Measurements from ENCODE around the gene MAFF. TPM values are rescaled to one million over a fixed set of nuclear protein-coding genes. Genes with fewer than 3 reads are reported as not detected.
A peak's percentile ranks its signal among the peaks of the same experiment; 100 is the strongest.

Gene MAFF
- total RNA-seq, 5 donors from 2014 or later (not counting 1 experiment from before 2014, with no cell fraction given) = 6.5 to 49.9 (median 9.6) TPM

DNA sequence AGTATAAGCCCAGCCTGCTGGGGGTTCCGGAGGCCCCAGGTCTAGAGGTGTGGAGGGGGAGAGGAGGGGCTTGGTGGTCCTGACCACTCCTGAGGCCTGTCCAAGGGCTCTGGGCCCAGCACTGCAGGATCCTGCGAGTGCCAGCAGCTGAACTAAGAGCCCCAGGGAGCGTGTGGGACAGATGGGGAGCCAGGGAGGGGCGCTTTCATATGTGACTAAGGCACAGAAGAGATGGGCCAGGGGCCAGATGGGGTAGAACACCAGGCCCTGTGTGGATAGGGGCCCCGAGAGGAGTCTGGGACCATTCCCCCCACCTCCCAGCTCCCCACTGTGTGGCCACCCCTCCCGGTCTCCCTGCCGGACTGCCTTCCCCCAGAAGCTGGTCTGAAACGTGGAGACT is 18.4 kb downstream of the MAFF start:
- ChIA-PET CTCF (no interaction called here), POLR2A (no interaction called here)

DNA sequence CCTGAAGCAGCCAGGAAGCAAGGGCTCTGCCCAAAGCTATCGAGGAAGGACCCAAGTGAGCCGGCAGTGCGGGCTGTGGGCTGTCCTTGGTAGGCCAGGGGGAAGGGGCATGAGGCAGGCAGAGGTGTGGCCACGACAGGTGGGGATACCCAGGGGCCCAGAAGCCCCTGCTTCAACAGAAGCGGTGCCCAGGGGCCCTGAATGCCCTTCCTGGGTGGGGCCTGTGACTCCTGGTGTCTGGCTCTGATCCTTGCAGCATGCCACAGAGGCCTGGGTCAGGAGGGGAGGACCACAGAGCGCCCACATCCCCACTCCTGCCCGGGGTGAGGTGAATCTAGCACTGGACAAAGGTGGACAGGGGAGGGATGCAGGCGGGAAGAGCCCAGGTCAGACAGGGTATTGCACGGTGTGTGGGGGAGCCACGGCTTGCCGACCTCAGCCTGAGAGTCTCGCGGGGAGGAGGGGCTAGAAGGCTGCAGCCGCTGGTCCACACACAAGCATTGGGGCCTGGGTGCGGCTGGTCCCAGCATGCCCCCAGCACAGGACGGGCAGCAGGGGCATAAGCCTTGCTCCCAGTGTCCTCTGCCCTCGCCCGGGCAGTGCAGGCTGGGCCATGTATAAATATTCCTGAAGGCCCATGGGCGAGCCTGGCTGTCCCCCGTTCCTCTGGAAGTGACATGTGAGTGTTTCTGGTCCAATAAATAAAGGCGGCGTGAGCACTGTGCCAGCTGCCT is 19.0 kb downstream of the MAFF start:
- H3K4me3 Mint-ChIP-seq = no peak overlapping the region
- H3K9me3 ChIP-seq = no peaks in the 10 kb centered on the region
- no peak for DNase-seq
- WGBS (ENCODE audit: insufficient coverage) = 86% methylated on average over 19 of the region's 22 CpGs
- H3K36me3 Mint-ChIP-seq = peaks cover 13% of the 10 kb centered on the region
- H3K36me3 ChIP-seq (ENCODE audit: control insufficient read depth in 2 of 2, extremely low read depth in 1 of 2, insufficient read depth in 1 of 2, low read length in 1 of 2) = peaks cover 9 to 16% of the 10 kb centered on the region in 2 donors
- ChIA-PET CTCF (no interaction called here), POLR2A (no interaction called here)
- H3K9me3 Mint-ChIP-seq = no peaks in the 10 kb centered on the region
- no peaks in the 10 kb centered on the region for H3K27me3 ChIP-seq (replicated peaks in 1 of 2; ENCODE audit: control insufficient read depth in 2 of 2, extremely low read depth in 1 of 2, insufficient read depth in 2 of 2, low read length in 1 of 2)
- no peaks in the 10 kb centered on the region for H3K27me3 Mint-ChIP-seq
- H3K4me1 ChIP-seq (ENCODE audit: control insufficient read depth in 1 of 2, extremely low read depth in 1 of 2, insufficient read depth in 2 of 2, low read length in 2 of 2) = peaks cover 0 to 32% of the 10 kb centered on the region in 2 experiments
- H3K27ac Mint-ChIP-seq = peak overlapping the region in 1 of 2 donors; percentile 28
- ATAC-seq (replicated peaks in 1 of 4) = peak in 2 of 4 experiments; percentile 6 to 8
- H3K4me3 ChIP-seq (ENCODE audit: control insufficient read depth in 1 of 2, extremely low read depth in 1 of 2, low read length in 1 of 2) = no peak overlapping the region
- no peak overlapping the region for H3K27ac ChIP-seq (ENCODE audit: low read length)
- peaks cover 6 to 23% (median 18%) of the 10 kb centered on the region in 3 donors for H3K4me1 Mint-ChIP-seq

More for the DNA sequence above, 18.4 kb downstream of the MAFF start:
- peaks cover 9% of the 10 kb centered on the region for H3K36me3 Mint-ChIP-seq
- peak overlapping the region in 1 of 2 donors; percentile 48 for H3K27ac Mint-ChIP-seq
- peaks cover 10 to 24% (median 18%) of the 10 kb centered on the region in 3 donors for H3K4me1 Mint-ChIP-seq
- Histone ChIP-seq H3K4me3 (ENCODE audit: control insufficient read depth in 1 of 2, extremely low read depth in 1 of 2, low read length in 1 of 2) (no peak overlapping the region), H3K27ac (ENCODE audit: low read length) (no peak overlapping the region), H3K9me3 (no peaks in the 10 kb centered on the region), H3K36me3 (ENCODE audit: control insufficient read depth in 2 of 2, extremely low read depth in 1 of 2, insufficient read depth in 1 of 2, low read length in 1 of 2) (peaks cover 6 to 11% of the 10 kb centered on the region in 2 donors), H3K4me1 (ENCODE audit: control insufficient read depth in 1 of 2, extremely low read depth in 1 of 2, insufficient read depth in 2 of 2, low read length in 2 of 2) (peaks cover 0 to 32% of the 10 kb centered on the region in 2 experiments), H3K27me3 (replicated peaks in 1 of 2; ENCODE audit: control insufficient read depth in 2 of 2, extremely low read depth in 1 of 2, insufficient read depth in 2 of 2, low read length in 1 of 2) (no peaks in the 10 kb centered on the region)
- H3K4me3 Mint-ChIP-seq = no peak overlapping the region
- H3K27me3 Mint-ChIP-seq = no peaks in the 10 kb centered on the region
- 91% methylated on average over 5 of the region's 8 CpGs for WGBS (ENCODE audit: insufficient coverage)
- no peaks in the 10 kb centered on the region for H3K9me3 Mint-ChIP-seq
- DNase-seq (no peak), ATAC-seq (replicated peaks in 1 of 4) (no peak)

DNA sequence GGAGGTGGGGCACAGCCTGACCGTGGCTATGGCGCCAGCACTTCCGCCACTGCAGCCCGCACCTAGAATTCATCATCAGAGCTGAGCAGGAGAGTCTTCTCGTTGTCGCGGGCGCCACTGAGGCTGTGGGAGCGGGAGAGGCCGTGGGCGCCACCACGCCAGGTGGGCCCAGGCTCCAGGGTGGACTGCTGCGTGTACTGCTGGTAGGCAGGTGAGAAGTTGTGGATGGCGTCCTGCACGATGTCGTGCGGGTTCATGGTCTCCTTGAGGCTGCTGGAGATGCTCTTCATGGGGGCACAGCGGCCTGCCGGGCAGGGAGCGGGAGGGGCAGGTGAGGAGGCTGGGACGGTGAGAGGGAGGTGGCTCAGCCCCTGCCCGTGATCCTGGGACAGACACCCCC is 19.6 kb downstream of the MAFF start:
- H3K27me3 ChIP-seq (replicated peaks in 1 of 2; ENCODE audit: control insufficient read depth in 2 of 2, extremely low read depth in 1 of 2, insufficient read depth in 2 of 2, low read length in 1 of 2) = no peaks in the 10 kb centered on the region
- CTCF ChIA-PET = no interaction called here
- POLR2A ChIA-PET = no interaction called here
- Mint-ChIP-seq H3K4me3 (no peak overlapping the region), H3K36me3 (peaks cover 13% of the 10 kb centered on the region), H3K9me3 (no peaks in the 10 kb centered on the region), H3K27ac (no peak overlapping the region), H3K27me3 (no peaks in the 10 kb centered on the region), H3K4me1 (peaks cover 6 to 23% (median 18%) of the 10 kb centered on the region in 3 donors)
- H3K36me3 ChIP-seq (ENCODE audit: control insufficient read depth in 2 of 2, extremely low read depth in 1 of 2, insufficient read depth in 1 of 2, low read length in 1 of 2) = peaks cover 9 to 17% of the 10 kb centered on the region in 2 donors
- no peak overlapping the region for H3K4me3 ChIP-seq (ENCODE audit: control insufficient read depth in 1 of 2, extremely low read depth in 1 of 2, low read length in 1 of 2)
- no peak overlapping the region for H3K27ac ChIP-seq (ENCODE audit: low read length)
- DNase-seq (no peak), ATAC-seq (replicated peaks in 1 of 4) (no peak)
- peaks cover 0 to 32% of the 10 kb centered on the region in 2 experiments for H3K4me1 ChIP-seq (ENCODE audit: control insufficient read depth in 1 of 2, extremely low read depth in 1 of 2, insufficient read depth in 2 of 2, low read length in 2 of 2)
- 91% methylated on average over 13 of the region's 22 CpGs for WGBS (ENCODE audit: insufficient coverage)
- H3K9me3 ChIP-seq = no peaks in the 10 kb centered on the region

DNA sequence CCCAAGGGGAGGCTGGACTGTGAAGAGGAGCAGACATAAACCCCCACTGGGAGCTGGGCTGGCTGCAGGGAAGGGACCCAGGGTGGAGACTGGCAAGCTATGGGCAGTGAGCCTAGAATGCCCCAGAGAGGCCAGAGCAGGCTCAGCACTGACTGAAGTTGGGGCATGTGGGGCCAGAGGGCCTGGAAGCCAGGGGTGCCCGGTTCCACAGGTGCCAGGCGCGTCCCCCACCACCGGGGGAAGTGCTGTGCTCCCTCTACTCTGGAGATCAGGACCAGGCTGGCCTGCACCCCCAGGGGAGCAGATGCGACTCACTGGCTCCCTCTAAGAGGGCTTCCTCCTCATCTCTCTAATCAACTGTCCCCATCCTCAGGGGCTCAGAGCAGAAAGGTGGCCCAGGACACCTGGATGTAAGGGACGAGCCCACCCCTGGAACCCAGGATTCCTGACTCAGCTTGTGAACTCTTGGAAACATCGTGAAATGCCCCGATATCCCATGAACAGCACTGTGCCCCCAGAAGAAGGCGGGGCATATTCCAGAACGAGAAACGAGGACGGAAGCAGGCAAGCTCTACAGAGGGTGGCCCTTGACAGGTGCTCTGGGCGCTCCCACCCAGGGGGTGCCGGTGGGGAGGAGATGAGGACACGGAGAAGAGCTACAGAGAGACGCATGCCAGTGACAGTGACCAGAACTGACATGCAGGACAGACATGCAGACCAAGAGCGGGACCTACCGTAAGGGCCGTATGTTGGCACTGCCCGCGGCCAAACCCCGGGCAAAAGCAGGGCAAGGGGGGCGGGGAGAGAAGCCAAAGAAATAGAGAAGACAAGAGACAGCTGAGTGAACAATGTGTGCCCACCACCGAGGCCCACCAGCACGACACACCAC is 20.4 kb downstream of the MAFF start:
- Histone ChIP-seq H3K4me1 (ENCODE audit: control insufficient read depth in 1 of 2, extremely low read depth in 1 of 2, insufficient read depth in 2 of 2, low read length in 2 of 2) (peaks cover 0 to 32% of the 10 kb centered on the region in 2 experiments), H3K27me3 (replicated peaks in 1 of 2; ENCODE audit: control insufficient read depth in 2 of 2, extremely low read depth in 1 of 2, insufficient read depth in 2 of 2, low read length in 1 of 2) (no peaks in the 10 kb centered on the region), H3K4me3 (ENCODE audit: control insufficient read depth in 1 of 2, extremely low read depth in 1 of 2, low read length in 1 of 2) (no peak overlapping the region), H3K9me3 (no peaks in the 10 kb centered on the region), H3K36me3 (ENCODE audit: control insufficient read depth in 2 of 2, extremely low read depth in 1 of 2, insufficient read depth in 1 of 2, low read length in 1 of 2) (peaks cover 9 to 23% of the 10 kb centered on the region in 2 donors), H3K27ac (ENCODE audit: low read length) (no peak overlapping the region)
- peaks cover 13% of the 10 kb centered on the region for H3K36me3 Mint-ChIP-seq
- DNase-seq (no peak), ATAC-seq (replicated peaks in 1 of 4) (no peak)
- no peak overlapping the region for H3K4me3 Mint-ChIP-seq
- WGBS (ENCODE audit: insufficient coverage) = 95% methylated on average over 23 of the region's 25 CpGs
- no peaks in the 10 kb centered on the region for H3K9me3 Mint-ChIP-seq
- H3K4me1 Mint-ChIP-seq = peaks cover 6 to 23% (median 18%) of the 10 kb centered on the region in 3 donors
- POLR2A ChIA-PET = no interaction called here
- H3K27me3 Mint-ChIP-seq = no peaks in the 10 kb centered on the region
- peak overlapping the region in 1 of 2 donors; percentile 48 for H3K27ac Mint-ChIP-seq
- CTCF ChIA-PET = no interaction called here

DNA sequence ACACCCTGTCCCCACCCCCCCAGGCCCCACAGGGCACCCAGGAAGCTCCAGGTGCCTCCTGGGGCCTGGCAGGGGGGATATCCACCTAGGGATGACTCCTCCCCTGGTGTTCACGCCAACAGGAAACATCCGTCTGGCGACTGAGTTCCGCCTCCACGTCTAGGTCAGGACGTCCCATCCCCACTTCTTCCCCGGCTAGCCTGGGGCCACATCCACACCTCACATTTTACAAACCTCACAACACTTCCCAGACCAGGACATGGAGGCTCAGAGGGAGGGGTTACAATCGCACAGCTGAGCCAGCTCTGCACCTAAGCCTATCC is 21.0 kb downstream of the MAFF start:
- Mint-ChIP-seq H3K36me3 (peaks cover 16% of the 10 kb centered on the region), H3K27ac (no peak overlapping the region)

DNA sequence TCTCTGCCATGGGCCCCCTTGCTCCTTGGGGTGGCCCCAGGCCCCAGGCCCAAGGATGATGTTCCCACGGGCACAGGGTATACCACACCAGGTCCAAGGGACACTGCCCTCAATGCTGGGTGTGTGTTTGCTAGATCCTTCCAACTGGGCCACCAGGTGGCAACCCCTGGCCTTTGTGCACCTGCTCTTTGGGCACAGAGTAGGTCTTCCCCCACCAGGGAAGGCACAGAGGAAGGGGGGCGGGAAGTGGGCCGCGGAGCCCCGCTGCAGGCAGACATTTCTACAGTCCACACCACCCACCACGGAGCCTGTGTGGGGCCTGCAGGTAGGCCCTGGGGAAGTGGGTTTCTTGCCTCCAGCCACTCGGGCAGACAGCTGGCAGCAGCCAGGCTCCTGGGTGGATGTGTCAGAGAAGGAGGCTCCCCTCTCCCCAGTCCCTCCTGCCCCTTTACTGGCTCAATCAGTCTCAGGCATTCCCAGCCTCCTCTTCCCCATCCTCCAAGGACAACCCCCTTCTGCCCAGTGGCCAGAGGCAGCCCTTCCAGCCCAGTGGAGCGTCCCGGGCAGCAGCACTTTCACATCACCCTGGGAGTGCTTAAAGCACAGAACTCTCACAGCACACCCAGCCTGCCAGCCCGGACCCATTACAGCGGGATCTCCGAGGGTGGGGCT is 21.6 kb downstream of the MAFF start:
- ATAC-seq (replicated peaks in 1 of 4) (peak in 2 of 4 experiments; percentile 2 to 8), DNase-seq (no peak)
- no peaks in the 10 kb centered on the region for H3K27me3 Mint-ChIP-seq
- CTCF ChIA-PET = no interaction called here
- Histone ChIP-seq H3K36me3 (ENCODE audit: control insufficient read depth in 2 of 2, extremely low read depth in 1 of 2, insufficient read depth in 1 of 2, low read length in 1 of 2) (peaks cover 15 to 32% of the 10 kb centered on the region in 2 donors), H3K4me1 (ENCODE audit: control insufficient read depth in 1 of 2, extremely low read depth in 1 of 2, insufficient read depth in 2 of 2, low read length in 2 of 2) (peaks cover 0 to 24% of the 10 kb centered on the region in 2 experiments), H3K27ac (ENCODE audit: low read length) (no peak overlapping the region), H3K4me3 (ENCODE audit: control insufficient read depth in 1 of 2, extremely low read depth in 1 of 2, low read length in 1 of 2) (no peak overlapping the region), H3K27me3 (replicated peaks in 1 of 2; ENCODE audit: control insufficient read depth in 2 of 2, extremely low read depth in 1 of 2, insufficient read depth in 2 of 2, low read length in 1 of 2) (no peaks in the 10 kb centered on the region), H3K9me3 (no peaks in the 10 kb centered on the region)
- no peaks in the 10 kb centered on the region for H3K9me3 Mint-ChIP-seq
- no peak overlapping the region for H3K27ac Mint-ChIP-seq
- peaks cover 6 to 16% (median 10%) of the 10 kb centered on the region in 3 donors for H3K4me1 Mint-ChIP-seq
- POLR2A ChIA-PET = no interaction called here
- H3K4me3 Mint-ChIP-seq = no peak overlapping the region
- peaks cover 16% of the 10 kb centered on the region for H3K36me3 Mint-ChIP-seq
- 92% methylated on average over 3 of the region's 12 CpGs for WGBS (ENCODE audit: insufficient coverage)

More for the DNA sequence above, 21.0 kb downstream of the MAFF start:
- Histone ChIP-seq H3K36me3 (ENCODE audit: control insufficient read depth in 2 of 2, extremely low read depth in 1 of 2, insufficient read depth in 1 of 2, low read length in 1 of 2) (peaks cover 13 to 26% of the 10 kb centered on the region in 2 donors), H3K27ac (ENCODE audit: low read length) (no peak overlapping the region), H3K27me3 (replicated peaks in 1 of 2; ENCODE audit: control insufficient read depth in 2 of 2, extremely low read depth in 1 of 2, insufficient read depth in 2 of 2, low read length in 1 of 2) (no peaks in the 10 kb centered on the region), H3K9me3 (no peaks in the 10 kb centered on the region), H3K4me1 (ENCODE audit: control insufficient read depth in 1 of 2, extremely low read depth in 1 of 2, insufficient read depth in 2 of 2, low read length in 2 of 2) (peaks cover 0 to 31% of the 10 kb centered on the region in 2 experiments), H3K4me3 (ENCODE audit: control insufficient read depth in 1 of 2, extremely low read depth in 1 of 2, low read length in 1 of 2) (no peak overlapping the region)
- WGBS (ENCODE audit: insufficient coverage) = 86% methylated on average over 5 of the region's 8 CpGs
- H3K4me1 Mint-ChIP-seq = peaks cover 6 to 23% (median 17%) of the 10 kb centered on the region in 3 donors
- no peak overlapping the region for H3K4me3 Mint-ChIP-seq
- ChIA-PET POLR2A (no interaction called here), CTCF (no interaction called here)
- no peaks in the 10 kb centered on the region for H3K27me3 Mint-ChIP-seq
- DNase-seq = no peak
- no peaks in the 10 kb centered on the region for H3K9me3 Mint-ChIP-seq
- no peak for ATAC-seq (replicated peaks in 1 of 4)

All from T-cell (primary cell).